MM.1S (cell line): ENCODE measurements around the gene FAM184A.
"Not testable (repeated sequence)": the region's sequence is repeated elsewhere in the genome, so short reads cannot be mapped to it uniquely, and the experiment has no call there.

Source experiments
- DNase-seq: peaks from one replicate; pipeline ENCODE4 v3.0.0-alpha.2; 2015
- H2AFZ ChIP-seq: fragments of 300-600 bp; sonication (generic); 2 replicates; pipeline ENCODE4 v1.6.0; 2016; ENCODE audit warnings: antibody characterized with exemption, low read length
- H3F3A ChIP-seq: fragments of 300-600 bp; sonication (generic); 2 replicates; pipeline ENCODE4 v1.6.1; 2016; ENCODE audit warnings: mild to moderate bottlenecking, antibody characterized with exemption, low read length, moderate library complexity, mixed read lengths; ENCODE audit not compliant: insufficient read depth
- H3K27ac ChIP-seq: fragments of 300-600 bp; sonication (generic); 2 replicates; pipeline ENCODE4 v1.5.1; 2016; ENCODE audit warnings: mild to moderate bottlenecking, low read length
- H3K27me3 ChIP-seq: fragments of 300-600 bp; sonication (generic); replicated peaks from 2 replicates; pipeline ENCODE4 v1.6.0; 2016; ENCODE audit warnings: low read length; ENCODE audit not compliant: insufficient read depth
- H3K36me3 ChIP-seq: fragments of 300-600 bp; sonication (generic); replicated peaks from 2 replicates; pipeline ENCODE4 v1.6.1; 2016; ENCODE audit warnings: mild to moderate bottlenecking, low read length, mixed read lengths; ENCODE audit not compliant: insufficient read depth
- H3K4me1 ChIP-seq: fragments of 300-600 bp; sonication (generic); 2 replicates; pipeline ENCODE4 v1.6.1; 2016; ENCODE audit warnings: low read length, mixed read lengths
- H3K4me2 ChIP-seq: fragments of 300-600 bp; sonication (generic); 2 replicates; pipeline ENCODE4 v1.6.0; 2016; ENCODE audit warnings: low read depth, low read length
- H3K4me3 ChIP-seq: fragments of 300-600 bp; sonication (generic); 2 replicates; pipeline ENCODE4 v1.5.1; 2016; ENCODE audit warnings: low read length, mixed read lengths
- H3K79me2 ChIP-seq: fragments of 300-600 bp; sonication (generic); 2 replicates; pipeline ENCODE4 v1.6.1; 2016; ENCODE audit warnings: mixed run types, low read length, mixed read lengths
- H3K9ac ChIP-seq: fragments of 300-600 bp; sonication (generic); 2 replicates; pipeline ENCODE4 v1.6.1; 2016; ENCODE audit warnings: low read length, mixed read lengths
- H3K9me2 ChIP-seq: fragments of 300-600 bp; sonication (generic); replicated peaks from 2 replicates; pipeline ENCODE4 v1.6.1; 2016; ENCODE audit warnings: mild to moderate bottlenecking, low read length, mixed read lengths; ENCODE audit not compliant: insufficient read depth
- H3K9me3 ChIP-seq: fragments of 300-600 bp; sonication (generic); replicated peaks from 2 replicates; pipeline ENCODE4 v1.6.1; 2016; ENCODE audit warnings: mild to moderate bottlenecking, low read length, mixed read lengths; ENCODE audit not compliant: insufficient read depth
- H4K20me1 ChIP-seq: fragments of 300-600 bp; sonication (generic); 2 replicates; pipeline ENCODE4 v1.6.1; 2016; ENCODE audit warnings: mild to moderate bottlenecking, low read length, moderate library complexity, mixed read lengths; ENCODE audit not compliant: insufficient read depth
- EZH2 ChIP-seq: fragments of 300-600 bp; sonication (generic); optimal IDR thresholded peaks from 2 replicates; pipeline ENCODE3; 2017; ENCODE audit warnings: low read depth, mild to moderate bottlenecking, antibody characterized with exemption, low read length, mixed read lengths
- EZH2phosphoT487 ChIP-seq: fragments of 300-600 bp; sonication (generic); IDR thresholded peaks from 2 replicates; pipeline ENCODE4 v1.6.1; 2018; ENCODE audit warnings: antibody characterized with exemption, low read length
- TF ChIP-seq, protein P1 (sequence below): fragments of 300-600 bp; sonication (generic); IDR thresholded peaks from 2 replicates; pipeline ENCODE4 v1.5.1; 2016; ENCODE audit warnings: antibody characterized with exemption, low read length, mixed read lengths

FAM184A gene

DNA sequence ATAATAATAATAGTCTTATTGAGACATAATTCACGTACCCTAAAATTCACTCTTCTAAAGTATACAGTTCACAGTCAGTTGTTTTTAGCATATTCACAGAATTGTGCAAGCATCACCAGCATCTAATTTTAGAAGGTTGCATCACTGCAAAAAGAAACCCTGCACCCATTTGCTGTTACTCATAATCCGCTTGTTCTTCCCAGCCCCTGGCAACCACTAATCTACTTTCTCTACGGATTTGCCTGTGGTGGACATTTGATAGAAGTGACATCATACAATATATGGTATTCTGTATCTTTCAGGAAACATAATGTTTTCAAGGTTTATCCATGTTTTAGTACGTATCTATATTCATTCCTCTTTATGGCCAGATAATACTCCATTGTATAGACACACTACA lies 41.5 kb upstream of the FAM184A start:
- Histone ChIP-seq H3K27me3 (no peaks in the 10 kb centered on the region), H3K4me2 (no peak overlapping the region), H3F3A (no peaks in the 10 kb centered on the region), H3K4me3 (no peak overlapping the region), H3K27ac (no peak overlapping the region), H2AFZ (no peak overlapping the region), H3K9me2 (no peaks in the 10 kb centered on the region), H3K9me3 (no peaks in the 10 kb centered on the region), H3K79me2 (no peaks in the 10 kb centered on the region), H3K9ac (no peak overlapping the region), H3K36me3 (no peaks in the 10 kb centered on the region), H3K4me1 (no peaks in the 10 kb centered on the region), H4K20me1 (no peaks in the 10 kb centered on the region)
- DNase-seq, result no peak
- TF ChIP-seq, protein P1, sequence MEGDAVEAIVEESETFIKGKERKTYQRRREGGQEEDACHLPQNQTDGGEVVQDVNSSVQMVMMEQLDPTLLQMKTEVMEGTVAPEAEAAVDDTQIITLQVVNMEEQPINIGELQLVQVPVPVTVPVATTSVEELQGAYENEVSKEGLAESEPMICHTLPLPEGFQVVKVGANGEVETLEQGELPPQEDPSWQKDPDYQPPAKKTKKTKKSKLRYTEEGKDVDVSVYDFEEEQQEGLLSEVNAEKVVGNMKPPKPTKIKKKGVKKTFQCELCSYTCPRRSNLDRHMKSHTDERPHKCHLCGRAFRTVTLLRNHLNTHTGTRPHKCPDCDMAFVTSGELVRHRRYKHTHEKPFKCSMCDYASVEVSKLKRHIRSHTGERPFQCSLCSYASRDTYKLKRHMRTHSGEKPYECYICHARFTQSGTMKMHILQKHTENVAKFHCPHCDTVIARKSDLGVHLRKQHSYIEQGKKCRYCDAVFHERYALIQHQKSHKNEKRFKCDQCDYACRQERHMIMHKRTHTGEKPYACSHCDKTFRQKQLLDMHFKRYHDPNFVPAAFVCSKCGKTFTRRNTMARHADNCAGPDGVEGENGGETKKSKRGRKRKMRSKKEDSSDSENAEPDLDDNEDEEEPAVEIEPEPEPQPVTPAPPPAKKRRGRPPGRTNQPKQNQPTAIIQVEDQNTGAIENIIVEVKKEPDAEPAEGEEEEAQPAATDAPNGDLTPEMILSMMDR, result no peak
- no peak for TF ChIP-seq EZH2

DNA sequence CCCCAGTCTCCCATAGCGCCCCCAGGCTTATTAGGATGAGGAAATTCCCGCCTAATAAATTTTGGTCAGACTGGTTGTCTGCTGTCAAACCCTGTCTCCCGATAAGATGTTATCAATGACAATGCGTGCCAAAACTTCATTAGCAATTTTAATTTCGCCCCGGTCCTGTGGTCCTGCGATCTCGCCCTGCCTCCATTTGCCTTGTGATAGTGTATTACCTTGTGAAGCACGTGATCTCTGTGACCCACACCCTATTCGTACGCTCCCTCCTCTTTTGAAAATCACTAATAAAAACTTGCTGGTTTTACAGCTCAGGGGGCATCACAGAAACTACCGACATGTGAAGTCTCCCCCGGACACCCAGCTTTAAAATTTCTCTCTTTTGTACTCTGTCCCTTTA lies 40.6 kb upstream of the FAM184A start:
- H3K4me2 ChIP-seq, result not testable (repeated sequence)

DNA sequence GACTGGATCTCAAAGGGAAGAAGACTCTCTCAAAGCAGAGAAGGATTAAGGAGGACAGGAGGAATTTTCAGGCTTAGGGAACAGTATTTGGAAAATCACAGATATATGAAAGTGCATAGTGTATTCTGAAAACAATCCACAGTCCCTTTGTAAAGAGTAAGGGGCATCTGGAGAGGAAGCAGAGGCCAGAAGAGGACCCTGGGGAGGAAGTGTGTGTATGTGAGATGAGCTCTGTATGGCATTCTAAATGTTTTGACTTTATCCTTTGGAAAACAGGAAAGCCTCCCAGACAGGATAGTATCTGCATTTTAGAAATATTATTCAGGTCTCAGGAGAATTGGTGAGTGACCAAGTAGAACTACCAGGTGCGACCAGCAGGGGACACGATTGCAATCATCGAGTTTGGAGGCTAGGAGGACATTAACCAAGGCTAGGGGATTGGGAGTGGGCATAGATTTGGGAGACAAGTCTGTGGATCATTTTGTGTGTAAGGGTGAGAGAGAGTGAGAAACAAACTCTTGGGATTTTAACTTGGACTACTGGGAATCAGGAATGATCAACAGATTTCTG lies 38.3 kb upstream of the FAM184A start:
- no peaks in the 10 kb centered on the region for H3F3A ChIP-seq
- no peak for DNase-seq
- peaks cover 8% of the 10 kb centered on the region; the same call in 1 of the 2 replicates for H3K4me1 ChIP-seq
- TF ChIP-seq EZH2phosphoT487, result no peak
- TF ChIP-seq, protein P1, result peak; percentile 46
- H3K79me2 ChIP-seq, result no peaks in the 10 kb centered on the region
- no peaks in the 10 kb centered on the region for H3K36me3 ChIP-seq
- H3K9ac ChIP-seq, result no peak overlapping the region
- no peak overlapping the region for H3K27ac ChIP-seq
- no peak overlapping the region for H3K4me2 ChIP-seq
- H2AFZ ChIP-seq, result no peak overlapping the region
- no peaks in the 10 kb centered on the region for H3K27me3 ChIP-seq
- H3K9me2 ChIP-seq, result no peaks in the 10 kb centered on the region
- H3K9me3 ChIP-seq, result no peaks in the 10 kb centered on the region
- H3K4me3 ChIP-seq, result no peak overlapping the region
- H4K20me1 ChIP-seq, result no peaks in the 10 kb centered on the region

More for the DNA sequence above, 40.6 kb upstream of the FAM184A start:
- not testable (repeated sequence) for H3K79me2 ChIP-seq, H3K9me2 ChIP-seq, H2AFZ ChIP-seq, H3F3A ChIP-seq, H4K20me1 ChIP-seq, H3K9me3 ChIP-seq, H3K4me3 ChIP-seq, H3K36me3 ChIP-seq, DNase-seq, H3K27me3 ChIP-seq, H3K4me1 ChIP-seq, H3K27ac ChIP-seq, H3K9ac ChIP-seq

DNA sequence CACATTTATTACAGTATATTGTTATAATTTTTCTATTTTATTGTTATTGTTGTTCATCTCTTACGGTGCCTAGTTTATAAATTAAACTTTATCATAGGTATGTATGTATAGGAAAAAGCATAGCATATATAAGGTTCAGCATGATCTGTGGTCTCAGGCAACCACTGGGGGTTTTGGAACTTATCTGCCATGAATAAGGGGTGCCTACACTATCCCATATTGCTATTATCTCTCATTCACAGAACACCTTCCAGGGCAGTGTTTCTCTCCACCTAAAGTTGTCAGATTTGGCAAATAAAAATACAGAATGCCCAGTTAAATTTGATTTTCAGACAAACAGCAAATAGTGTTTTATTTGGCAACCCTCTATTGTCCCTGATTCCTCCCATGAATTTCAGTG lies 35.5 kb upstream of the FAM184A start:
- Histone ChIP-seq H3K4me1 (peaks cover 18% of the 10 kb centered on the region), H3K9me3 (no peaks in the 10 kb centered on the region), H3K27me3 (no peaks in the 10 kb centered on the region), H3K36me3 (no peaks in the 10 kb centered on the region), H4K20me1 (no peaks in the 10 kb centered on the region), H3K4me3 (no peak overlapping the region), H3F3A (no peaks in the 10 kb centered on the region), H3K27ac (no peak overlapping the region), H3K9me2 (no peaks in the 10 kb centered on the region), H3K4me2 (no peak overlapping the region), H3K79me2 (no peaks in the 10 kb centered on the region), H2AFZ (no peak overlapping the region), H3K9ac (no peak overlapping the region)
- TF ChIP-seq EZH2phosphoT487 (no peak), EZH2 (no peak)
- TF ChIP-seq, protein P1, result no peak
- DNase-seq, result no peak
